Stomach (tissue), 4 donors: ENCODE data around the gene CEL.

Experiments
- POLR2A ChIP-seq, 4 donors: fragments of 450-650 bp; IDR thresholded peaks; one replicate each; pipeline ENCODE4 v1.6.1; 2016; ENCODE audit warnings: antibody characterized with exemption in 4 of 4, control low read depth in 2 of 4, mild to moderate bottlenecking in 1 of 4, moderate library complexity in 1 of 4
- POLR2AphosphoS5 ChIP-seq, 3 donors: sonication (generic); formaldehyde crosslinking; IDR thresholded peaks; one replicate each; pipeline ENCODE4 v1.6.1; 2016; ENCODE audit warnings: antibody characterized with exemption in 3 of 3
- TF ChIP-seq, protein P1 (sequence below), 7 experiments: fragments of 450-650 bp in 4 of 7; fragments of 200-600 bp in 3 of 7; sonication (generic) in 3 of 7; IDR thresholded peaks; one replicate each; pipeline ENCODE4 v1.5.1; 2016 to 2019; ENCODE audit warnings: antibody characterized with exemption in 7 of 7, control low read depth in 2 of 7, mild to moderate bottlenecking in 1 of 7

DNA sequence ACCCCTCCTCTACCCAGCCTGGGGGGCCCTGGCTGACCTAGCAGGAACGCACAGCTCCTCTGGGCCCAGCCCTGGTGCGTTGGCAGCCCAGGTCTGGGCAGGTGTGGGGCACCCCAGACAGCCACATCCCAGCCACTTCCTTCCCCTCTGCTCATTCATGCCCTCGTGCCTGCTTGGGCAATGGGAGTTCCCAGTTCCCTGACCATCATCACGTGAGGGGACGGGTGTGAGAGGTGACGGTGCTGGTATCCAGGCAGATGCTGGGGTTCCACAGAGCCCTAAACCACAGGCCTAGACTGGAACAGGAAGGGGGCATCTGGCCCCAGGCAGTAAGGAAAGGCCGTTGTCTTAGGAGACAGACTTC lies 50.9 kb downstream of the CEL start:
- TF ChIP-seq, protein P1, sequence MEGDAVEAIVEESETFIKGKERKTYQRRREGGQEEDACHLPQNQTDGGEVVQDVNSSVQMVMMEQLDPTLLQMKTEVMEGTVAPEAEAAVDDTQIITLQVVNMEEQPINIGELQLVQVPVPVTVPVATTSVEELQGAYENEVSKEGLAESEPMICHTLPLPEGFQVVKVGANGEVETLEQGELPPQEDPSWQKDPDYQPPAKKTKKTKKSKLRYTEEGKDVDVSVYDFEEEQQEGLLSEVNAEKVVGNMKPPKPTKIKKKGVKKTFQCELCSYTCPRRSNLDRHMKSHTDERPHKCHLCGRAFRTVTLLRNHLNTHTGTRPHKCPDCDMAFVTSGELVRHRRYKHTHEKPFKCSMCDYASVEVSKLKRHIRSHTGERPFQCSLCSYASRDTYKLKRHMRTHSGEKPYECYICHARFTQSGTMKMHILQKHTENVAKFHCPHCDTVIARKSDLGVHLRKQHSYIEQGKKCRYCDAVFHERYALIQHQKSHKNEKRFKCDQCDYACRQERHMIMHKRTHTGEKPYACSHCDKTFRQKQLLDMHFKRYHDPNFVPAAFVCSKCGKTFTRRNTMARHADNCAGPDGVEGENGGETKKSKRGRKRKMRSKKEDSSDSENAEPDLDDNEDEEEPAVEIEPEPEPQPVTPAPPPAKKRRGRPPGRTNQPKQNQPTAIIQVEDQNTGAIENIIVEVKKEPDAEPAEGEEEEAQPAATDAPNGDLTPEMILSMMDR (IDR thresholded peaks at IDR 0.05), result no peak
- TF ChIP-seq POLR2A (IDR thresholded peaks at IDR 0.05) (no peak), POLR2AphosphoS5 (IDR thresholded peaks at IDR 0.05) (peak in 1 of 3 donors; percentile 16)
